ENCODE measurements around the gene KCNJ6.

- no peak for TF ChIP-seq CTCF (IDR thresholded peaks at IDR 0.05; ENCODE audit: low read depth, low read length)
- TF ChIP-seq POLR2A (IDR thresholded peaks at IDR 0.05; ENCODE audit: extremely low read depth, insufficient read length) = no peak
- no peak for TF ChIP-seq MYC (IDR thresholded peaks at IDR 0.05; ENCODE audit: low read depth, low read length)
- no peak for TF ChIP-seq MAX (IDR thresholded peaks at IDR 0.05; ENCODE audit: low read depth, low read length)
These were observed 28.8 kb upstream of the KCNJ6 start for GRCh38 chr21:37945036-37945435.
